Measurements from ENCODE around the gene ZNF670. TPM values are rescaled to one million over a fixed set of nuclear protein-coding genes. Genes with fewer than 3 reads are reported as not detected.
A peak's percentile ranks its signal among the peaks of the same experiment; 100 is the strongest.
"Not testable (repeated sequence)": the region's sequence is repeated elsewhere in the genome, so short reads cannot be mapped to it uniquely, and the experiment has no call there.

ZNF670 gene
- 1.0 TPM for total RNA-seq
- long read RNA-seq = 0 reads

- peak; percentile 100 for ATAC-seq
- intact Hi-C loops (cut with DNase I) = loop anchor here (1.0 kb wide), 1 partner anchor 26 kb away; the partner anchor contains the start of gene ZNF669
- DNase-seq (ENCODE audit: missing footprints) = peak; percentile 96
Observed at GRCh38 chr1:247078258-247079140, at the start of gene ZNF670. ZNF670 (minus strand) TSS chr1:247078811; CDS start chr1:247078596, 215 bp downstream.

DNA sequence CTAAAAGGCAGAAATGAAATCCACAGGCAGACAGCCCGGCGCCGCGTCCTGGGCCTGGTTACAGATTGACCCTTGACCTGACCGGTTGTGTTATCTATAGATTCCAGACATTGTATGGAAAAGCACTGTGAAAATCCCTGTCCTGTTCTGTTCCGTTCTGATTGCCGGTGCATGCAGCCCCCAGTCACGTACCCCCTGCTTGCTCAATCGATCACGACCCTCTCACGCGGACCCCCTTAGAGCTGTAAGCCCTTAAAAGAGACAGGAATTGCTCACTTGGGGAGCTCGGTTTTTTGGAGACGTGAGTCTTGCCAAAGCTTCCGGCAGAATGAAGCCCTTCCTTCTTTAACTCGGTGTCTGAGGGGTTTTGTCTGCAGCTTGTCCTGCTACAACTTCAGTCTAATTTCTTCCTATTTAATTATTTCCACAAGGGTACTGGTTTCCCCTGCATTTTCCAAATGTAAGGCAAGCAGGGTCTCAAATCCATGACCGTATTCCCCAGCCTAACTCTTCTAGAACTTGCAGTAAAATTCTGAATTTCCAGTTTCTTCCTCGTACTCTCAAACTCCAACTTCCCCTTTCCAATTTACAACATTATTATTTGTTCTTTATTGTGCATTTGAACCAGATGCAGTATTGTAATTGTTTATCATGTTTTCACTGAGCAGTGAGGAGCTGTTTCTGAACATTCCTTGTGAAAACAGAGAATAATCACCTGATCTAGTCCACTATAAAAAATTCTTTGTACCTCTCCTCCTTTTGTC, 49.1 kb upstream of the ZNF670 start:
- ATAC-seq = not testable (repeated sequence)
- intact Hi-C loops (cut with DNase I) = loop anchor here (5.0 kb wide), 1 partner anchor 40 kb away; no protein-coding TSS in a partner anchor
- DNase-seq (ENCODE audit: missing footprints) = peak; percentile 58

GRCh38 chr1:247126601-247127000, 48.0 kb upstream of the ZNF670 start:
- intact Hi-C loops (cut with DNase I) = loop anchor here (5.0 kb wide), 1 partner anchor 41 kb away; no protein-coding TSS in a partner anchor
- peak; percentile 82 for ATAC-seq
- DNase-seq (ENCODE audit: missing footprints) = not testable (repeated sequence)

DNA sequence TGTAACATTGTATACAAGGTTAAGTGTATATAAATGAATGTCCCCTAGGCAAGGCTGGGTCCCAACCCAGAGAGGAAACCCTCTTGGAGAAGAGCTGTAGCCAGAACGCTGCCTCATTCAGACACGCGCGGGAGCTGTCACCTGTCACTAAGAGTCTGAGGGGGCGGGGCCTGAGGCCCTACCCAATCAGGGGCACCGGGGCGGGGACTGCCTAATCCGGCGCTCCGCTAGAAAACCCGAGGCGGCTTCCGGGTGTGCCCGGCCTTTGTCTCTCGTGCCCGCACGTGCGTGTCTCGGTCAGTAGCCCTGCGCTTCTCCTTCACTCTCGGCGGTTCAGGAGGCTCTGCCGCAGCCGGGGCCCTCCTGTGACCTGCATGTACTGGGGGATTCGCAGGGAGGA, 47.6 kb upstream of the ZNF670 start:
- not testable (repeated sequence) for DNase-seq (ENCODE audit: missing footprints)
- intact Hi-C loops (cut with DNase I) = loop anchor here (5.0 kb wide), 1 partner anchor 41 kb away; no protein-coding TSS in a partner anchor
- ATAC-seq = peak; percentile 100

DNA sequence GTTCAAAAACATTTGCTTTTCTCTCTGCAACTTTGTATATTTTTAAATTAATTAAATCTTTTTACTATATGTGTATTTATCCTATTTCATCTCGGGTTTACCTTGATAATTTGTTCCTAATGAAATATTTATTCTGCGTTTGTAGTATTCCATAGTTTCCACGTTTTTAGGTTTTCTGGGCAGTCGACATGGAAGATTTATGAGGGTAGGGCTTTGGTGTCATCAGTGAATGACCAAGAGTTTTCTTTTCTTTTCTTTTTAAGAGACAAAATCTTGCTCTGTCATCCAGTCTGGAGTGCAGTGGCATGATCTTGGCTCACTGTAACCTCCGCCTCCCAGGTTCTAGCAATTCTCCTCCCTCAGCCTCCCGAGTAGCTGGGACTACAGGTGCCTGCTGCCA, 42.8 kb upstream of the ZNF670 start:
- no peak for DNase-seq (ENCODE audit: missing footprints)
- intact Hi-C loops (cut with DNase I) = no loop called here
- ATAC-seq = no peak

- intact Hi-C loops (cut with DNase I); DNase-seq (ENCODE audit: missing footprints); ATAC-seq: not testable (repeated sequence)
Observed at GRCh38 chr1:247120408-247120668, 41.7 kb upstream of the ZNF670 start.

DNA sequence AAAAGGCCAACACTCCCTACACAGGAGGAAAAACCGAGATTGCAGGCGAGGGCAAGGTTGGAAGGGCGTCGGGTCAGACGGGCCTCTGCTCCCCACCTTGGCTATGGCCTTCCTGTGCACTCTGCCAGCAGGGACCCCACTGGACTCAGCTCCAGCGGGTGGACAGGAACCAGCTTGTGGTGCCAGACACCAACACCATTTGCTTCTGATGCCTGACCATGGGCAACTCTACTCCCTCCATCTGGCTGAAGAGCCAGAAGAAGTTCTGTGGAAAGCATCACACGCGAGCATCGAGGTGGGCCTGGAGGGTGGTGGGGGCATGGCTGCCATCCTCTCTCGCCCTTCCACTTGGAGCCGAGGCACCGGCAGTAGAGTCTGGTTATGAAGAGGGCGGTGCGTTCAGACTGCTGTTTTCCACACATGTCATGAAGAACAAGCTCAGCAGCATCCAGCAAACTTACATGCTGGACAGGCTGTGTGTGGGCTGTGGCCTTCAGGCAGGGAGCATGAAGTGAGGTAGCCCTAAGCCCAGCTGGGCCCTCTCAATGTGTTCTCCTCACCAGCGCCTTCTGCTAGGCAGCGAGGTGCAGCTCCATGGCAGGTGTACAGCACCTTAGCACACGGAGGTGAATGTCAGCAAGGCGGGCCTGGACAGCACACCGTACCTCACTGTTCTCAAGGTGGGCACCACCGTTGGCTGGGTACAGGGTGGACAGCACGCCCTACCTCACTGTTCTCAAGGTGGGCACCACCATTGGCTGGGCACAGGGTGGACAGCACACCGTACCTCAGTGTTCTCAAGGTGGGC, 41.2 kb upstream of the ZNF670 start:
- intact Hi-C loops (cut with DNase I) = no loop called here
- peak; percentile 10 for ATAC-seq
- DNase-seq (ENCODE audit: missing footprints) = peak; percentile 45

DNA sequence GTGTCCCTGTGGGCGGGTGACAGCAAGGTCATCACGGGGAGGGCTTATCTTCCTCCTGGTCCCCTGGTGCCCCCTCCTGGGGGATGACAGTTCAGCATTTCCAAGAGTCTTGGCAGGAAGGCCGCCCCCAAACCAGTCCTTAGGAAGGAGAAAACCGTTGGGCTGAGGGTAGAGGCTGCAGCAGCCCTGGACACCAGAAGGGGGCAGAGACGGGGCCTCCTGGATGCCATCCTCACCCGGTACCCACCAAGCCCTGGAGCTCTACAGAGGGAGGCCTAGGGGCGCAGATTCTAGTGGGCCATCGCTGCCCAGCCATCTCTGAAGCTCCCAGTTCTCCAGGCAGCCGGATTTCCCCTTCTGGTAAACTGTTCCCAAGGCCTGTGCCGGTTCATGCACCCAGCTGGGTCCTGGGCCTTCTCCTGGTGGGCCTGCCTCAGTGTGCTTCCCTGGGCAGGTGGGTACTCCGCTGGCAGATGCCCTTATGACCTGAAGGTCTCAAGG, 40.4 kb upstream of the ZNF670 start:
- intact Hi-C loops (cut with DNase I) = no loop called here
- no peak for ATAC-seq
- DNase-seq (ENCODE audit: missing footprints) = no peak

GRCh38 chr1:247115545-247115944, 36.9 kb upstream of the ZNF670 start:
- ATAC-seq (no peak), DNase-seq (ENCODE audit: missing footprints) (no peak)
- intact Hi-C loops (cut with DNase I) = no loop called here

DNA sequence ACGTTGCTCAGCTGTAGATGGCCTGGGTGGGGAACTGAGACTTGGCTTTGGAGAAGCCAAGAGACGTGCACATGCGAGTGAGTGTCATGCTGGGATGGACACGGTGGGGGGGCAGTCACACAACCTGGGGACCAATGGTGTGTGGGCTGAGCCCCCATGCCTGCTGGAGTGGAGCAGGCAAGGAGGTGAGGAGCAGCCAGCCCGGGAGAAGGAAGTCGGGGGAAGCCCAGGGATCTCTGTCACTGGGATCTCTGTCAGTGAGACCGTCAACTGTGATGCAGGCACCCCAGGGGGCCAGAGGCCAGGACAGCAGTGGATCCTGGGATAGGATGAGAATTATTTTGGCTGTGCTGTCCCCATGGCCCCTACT, 36.5 kb upstream of the ZNF670 start:
- intact Hi-C loops (cut with DNase I) = no loop called here
- ATAC-seq = no peak
- DNase-seq (ENCODE audit: missing footprints) = no peak

DNA sequence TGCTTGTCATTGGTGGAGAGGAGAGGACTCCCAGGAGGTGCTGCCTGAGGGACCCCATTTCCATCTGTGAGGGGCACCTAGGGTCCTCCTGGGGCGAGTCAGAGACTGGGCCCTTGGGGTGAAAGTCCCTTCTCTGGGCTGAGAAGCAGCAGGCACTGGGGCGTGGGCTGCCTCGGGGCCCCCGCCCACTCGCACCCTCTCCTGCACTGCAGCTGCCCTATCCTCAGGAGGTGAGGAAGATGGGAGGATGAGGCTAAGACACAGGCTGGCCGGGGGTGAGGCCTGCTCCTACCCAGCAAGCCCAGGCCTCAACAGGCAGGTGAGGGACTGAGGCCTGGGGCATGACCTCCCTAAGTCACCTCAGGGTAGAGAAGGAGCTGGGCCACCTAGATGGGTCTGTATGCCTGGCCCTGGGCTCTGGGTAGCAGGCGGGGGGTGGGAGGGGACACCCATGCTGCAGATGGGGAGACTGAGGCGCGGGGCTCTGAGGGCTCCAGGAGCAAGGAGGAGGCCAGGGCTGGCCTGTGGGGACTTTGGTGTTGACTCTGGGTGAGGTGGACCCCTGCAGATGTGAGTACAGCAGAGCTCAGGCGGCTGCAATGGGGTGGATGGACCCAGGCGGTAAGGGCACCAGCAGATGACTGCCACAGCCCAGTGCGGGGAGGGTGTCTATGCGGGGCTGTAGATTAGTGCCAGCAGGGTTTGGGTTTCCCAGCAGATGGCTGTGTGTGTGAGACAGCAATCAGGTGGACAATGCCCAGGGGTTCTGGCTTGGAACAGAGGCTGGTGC, 35.9 kb upstream of the ZNF670 start:
- intact Hi-C loops (cut with DNase I) = no loop called here
- DNase-seq (ENCODE audit: missing footprints) = no peak
- ATAC-seq = no peak

DNA sequence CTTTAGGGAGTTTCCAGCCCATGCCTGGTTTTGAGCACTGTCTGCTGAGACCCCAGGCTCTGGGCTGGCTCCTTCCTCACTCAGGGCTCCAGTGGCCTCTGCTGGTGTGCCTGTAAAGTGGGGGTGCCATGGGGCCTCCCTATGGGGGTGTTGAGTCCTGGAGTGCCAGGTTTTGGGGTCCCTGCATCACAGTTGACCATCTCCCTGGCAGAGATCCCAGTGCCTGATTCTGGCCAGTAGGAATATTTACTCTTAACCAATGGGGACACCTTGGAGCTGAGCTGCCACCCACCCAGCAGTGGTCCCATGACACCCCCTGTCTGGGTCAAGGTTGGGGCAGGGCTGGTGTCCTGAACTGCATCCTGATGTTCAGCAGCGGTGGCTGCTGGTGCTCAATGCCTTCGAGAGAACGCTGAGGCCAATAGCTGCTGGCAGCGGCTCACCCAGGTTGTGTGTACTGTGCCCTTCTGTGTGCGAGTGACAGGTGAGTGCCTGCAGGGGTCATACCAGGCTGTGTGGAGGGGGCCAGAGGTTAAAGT, 35.2 kb upstream of the ZNF670 start:
- DNase-seq (ENCODE audit: missing footprints) (no peak), ATAC-seq (no peak)
- intact Hi-C loops (cut with DNase I) = no loop called here

GRCh38 chr1:247113094-247113497, 34.5 kb upstream of the ZNF670 start:
- ATAC-seq = no peak
- no peak for DNase-seq (ENCODE audit: missing footprints)
- intact Hi-C loops (cut with DNase I) = no loop called here

DNA sequence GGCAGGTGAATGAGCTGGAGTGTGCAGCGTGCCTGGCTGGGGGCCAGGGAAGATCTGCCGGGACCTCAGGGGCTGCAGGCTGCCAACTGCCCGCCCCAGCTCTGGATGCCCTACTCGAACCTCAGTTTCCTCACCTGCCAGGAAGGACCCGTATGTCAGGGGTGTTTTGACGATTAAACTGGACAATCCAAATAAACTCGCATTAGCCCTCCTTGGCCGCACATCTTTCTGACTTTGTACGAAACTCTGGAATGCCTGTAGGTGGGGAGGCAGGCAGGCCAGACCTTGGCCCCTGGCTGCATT, 33.8 kb upstream of the ZNF670 start:
- ATAC-seq (no peak), DNase-seq (ENCODE audit: missing footprints) (no peak)
- intact Hi-C loops (cut with DNase I) = no loop called here

DNA sequence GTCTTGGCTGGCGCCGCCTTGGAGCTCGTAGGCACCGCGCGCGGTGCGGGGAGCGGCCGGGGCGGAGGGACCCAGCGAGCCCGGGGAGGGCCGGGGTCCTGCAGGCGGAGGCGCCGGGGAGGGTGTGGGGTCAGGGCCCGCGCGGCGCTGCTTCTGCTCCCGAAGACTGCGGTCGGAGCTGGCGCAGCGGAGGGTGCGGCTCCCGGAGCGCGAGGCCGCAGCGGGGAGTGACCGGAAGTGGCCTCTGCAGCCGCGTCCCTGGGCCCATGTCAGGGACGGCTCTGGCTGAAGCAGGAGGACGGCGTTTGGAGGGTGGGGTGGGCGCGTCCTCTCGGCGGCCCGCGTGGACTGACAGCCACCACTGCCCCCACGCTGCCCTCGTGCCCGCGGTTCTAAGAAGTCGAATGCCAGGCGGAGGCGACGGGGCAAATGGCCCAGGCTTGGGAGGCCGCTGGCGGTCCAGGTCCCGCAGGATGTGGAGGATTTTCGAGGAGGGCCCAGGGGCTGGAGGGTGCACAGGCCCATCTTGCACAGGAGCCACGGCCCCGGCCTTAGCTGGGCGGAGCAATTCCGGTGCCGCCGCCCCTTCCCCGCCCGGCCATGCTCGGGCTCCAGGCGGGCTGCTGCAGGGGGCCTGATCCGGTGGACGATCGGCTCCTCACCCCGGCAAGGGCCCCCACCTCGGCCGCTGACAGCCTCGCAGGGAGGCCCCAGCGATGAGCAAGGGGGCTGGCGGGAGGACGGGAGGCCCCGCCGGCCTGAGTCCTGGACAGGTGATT, 33.3 kb upstream of the ZNF670 start:
- DNase-seq (ENCODE audit: missing footprints) = peak; percentile 83
- intact Hi-C loops (cut with DNase I) = no loop called here
- peak; percentile 97 for ATAC-seq

DNA sequence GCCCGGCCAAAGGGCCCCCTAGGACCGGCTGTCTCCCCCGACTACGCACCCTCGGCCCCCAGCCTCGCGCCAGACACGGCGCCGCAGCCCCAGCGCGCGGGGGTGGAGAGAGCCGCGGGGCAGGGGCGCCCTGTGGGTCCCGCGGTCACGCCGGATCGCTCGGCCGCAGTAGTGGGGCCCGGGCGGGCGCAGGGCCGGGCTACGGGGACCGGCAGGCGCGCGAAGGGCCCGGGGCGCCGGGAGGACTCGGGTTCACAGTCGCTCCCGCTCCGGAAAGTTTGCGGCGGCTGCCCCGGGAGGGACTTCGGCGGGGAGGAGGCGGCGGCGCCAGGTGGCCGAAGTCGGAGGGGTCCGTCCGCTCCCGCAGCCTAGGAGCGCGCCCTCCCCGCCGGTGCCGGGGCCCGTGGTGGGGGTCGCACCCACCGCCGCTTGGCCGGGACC, 32.7 kb upstream of the ZNF670 start:
- ATAC-seq (peak; percentile 15), DNase-seq (ENCODE audit: missing footprints) (peak; percentile 73)
- intact Hi-C loops (cut with DNase I) = no loop called here

- DNase-seq (ENCODE audit: missing footprints) = no peak
- intact Hi-C loops (cut with DNase I) = no loop called here
- no peak for ATAC-seq
Observed at GRCh38 chr1:247110627-247111258, 32.1 kb upstream of the ZNF670 start.

Measured in Right ventricle myocardium inferior (tissue), 1 donor.